H54 (cell line): ENCODE data around the gene APOL2.
"Not testable (repeated sequence)": the region's sequence is repeated elsewhere in the genome, so short reads cannot be mapped to it uniquely, and the experiment has no call there.

Experiments used
- DNase-seq: peaks from one replicate; pipeline ENCODE4 v3.0.0; 2011; ENCODE audit warnings: low spot score, mixed read lengths; ENCODE audit not compliant: insufficient read length
- FAIRE-seq: peaks from 3 replicates; lab custom pipeline; 2011; peaks lifted over from hg19 to GRCh38; lab: Jason Lieb, UNC
- POLR2A ChIP-seq: IDR thresholded peaks from 2 replicates; pipeline ENCODE4 v1.6.1; 2011; ENCODE audit warnings: low read depth, mild to moderate bottlenecking, low read length

Gene APOL2

DNA sequence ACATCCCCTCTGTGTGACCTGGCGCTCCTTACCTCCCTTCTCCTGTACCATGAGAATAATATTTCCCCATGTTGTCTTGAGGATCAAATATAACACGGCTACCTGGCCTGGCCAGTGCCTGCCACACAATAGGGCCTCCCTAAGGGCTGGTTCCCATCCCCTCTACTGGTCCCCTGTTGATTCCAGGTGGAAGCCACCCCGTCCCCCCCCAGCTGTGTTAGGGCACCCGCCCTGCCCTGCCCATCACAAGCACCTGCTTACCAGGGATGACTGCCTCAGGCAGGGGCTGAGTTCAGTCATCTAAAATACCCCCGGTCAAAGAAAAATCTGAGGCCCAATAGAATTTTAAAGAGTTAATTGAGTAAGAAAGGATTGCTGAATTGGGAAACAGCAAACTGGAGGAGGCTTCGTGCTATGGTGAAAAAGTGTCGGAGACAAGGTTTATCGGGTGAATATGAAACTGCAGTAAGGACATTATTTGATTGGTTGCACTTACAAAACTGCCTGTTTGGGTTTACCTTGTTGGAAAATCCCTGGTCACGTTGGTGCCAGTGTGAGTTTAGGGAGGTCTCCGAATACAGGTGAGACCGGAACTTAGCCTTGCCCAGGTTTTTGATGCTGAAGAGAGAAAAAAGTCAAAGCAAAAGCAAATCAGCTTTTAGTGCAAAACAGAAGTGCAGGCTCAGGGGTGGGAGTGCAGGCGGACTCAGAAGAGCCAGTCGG lies 18.8 kb upstream of the APOL2 start:
- no peak for DNase-seq
- no peak for FAIRE-seq
- no peak for TF ChIP-seq POLR2A

GRCh38 chr22:36257308-36257707 lies 18.0 kb upstream of the APOL2 start:
- FAIRE-seq (no peak), DNase-seq (no peak)
- no peak for TF ChIP-seq POLR2A

GRCh38 chr22:36256478-36256877 lies 17.2 kb upstream of the APOL2 start:
- DNase-seq (no peak), FAIRE-seq (no peak)
- no peak for TF ChIP-seq POLR2A

DNA sequence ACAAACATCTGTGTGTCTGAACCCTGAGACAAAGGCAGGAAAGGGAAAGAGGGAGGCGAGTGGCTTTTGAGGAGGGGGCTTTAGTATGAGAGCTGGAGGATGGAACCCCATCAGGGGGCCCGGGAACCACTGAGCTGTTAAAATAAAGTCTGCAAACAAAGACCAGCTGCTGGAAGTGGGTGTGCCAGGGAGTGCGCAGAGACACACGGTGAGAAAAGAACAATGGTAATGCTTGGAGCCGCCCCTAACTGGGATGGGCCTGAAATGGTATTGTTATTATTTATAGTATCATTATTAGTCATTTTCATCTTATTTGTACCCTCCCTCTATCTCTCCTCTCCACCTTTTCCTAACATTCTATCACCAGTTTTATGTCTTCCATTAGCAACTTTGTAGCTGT lies 16.2 kb upstream of the APOL2 start:
- not testable (repeated sequence) for FAIRE-seq, DNase-seq

DNA sequence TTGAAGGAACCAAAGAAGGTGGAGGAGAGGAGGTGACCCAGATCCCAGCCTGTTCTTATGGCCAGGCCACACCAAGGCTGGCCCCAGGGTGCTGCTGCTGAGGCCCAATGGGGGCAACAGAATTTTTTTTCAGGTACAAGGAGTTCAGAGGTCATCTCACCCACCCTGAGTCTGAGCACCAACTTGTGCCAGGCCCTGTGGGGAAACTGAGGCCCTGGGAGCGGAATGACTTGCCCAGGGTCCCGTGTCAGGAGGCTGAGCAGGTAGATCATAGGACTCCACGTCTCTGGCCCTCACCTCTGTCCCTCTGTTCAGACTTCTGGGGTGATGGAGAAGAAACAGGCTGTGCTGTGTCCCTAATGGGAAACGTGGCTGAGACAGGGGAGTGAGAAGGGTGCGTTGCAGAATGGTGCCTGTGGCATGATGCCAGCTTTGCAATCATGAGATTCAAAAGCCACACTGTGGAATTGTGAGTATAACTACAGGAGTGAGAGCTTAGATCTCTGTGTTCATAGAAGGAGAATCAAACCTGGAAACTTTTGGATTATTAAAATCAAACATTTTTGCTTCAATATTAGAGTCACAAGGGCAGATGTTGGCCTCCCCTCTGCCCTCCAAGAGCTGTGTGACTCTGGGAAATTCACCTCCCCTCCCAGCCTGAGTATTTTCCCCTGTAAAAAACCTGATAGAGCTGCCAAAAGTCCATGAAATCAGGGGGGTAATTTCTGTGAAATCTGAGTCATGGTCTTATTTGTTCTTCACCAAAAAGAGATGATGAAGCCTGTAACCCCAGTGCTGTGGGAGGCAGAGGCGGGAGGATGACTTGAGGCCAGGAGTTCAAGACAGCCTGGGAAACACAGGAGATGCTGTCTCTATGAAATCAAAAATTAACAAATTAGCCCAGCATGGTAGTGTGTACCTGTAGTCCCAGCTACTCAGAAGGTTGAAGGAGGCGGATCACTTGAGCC lies 14.5 kb upstream of the APOL2 start:
- no peak for TF ChIP-seq POLR2A
- no peak for FAIRE-seq
- no peak for DNase-seq

DNA sequence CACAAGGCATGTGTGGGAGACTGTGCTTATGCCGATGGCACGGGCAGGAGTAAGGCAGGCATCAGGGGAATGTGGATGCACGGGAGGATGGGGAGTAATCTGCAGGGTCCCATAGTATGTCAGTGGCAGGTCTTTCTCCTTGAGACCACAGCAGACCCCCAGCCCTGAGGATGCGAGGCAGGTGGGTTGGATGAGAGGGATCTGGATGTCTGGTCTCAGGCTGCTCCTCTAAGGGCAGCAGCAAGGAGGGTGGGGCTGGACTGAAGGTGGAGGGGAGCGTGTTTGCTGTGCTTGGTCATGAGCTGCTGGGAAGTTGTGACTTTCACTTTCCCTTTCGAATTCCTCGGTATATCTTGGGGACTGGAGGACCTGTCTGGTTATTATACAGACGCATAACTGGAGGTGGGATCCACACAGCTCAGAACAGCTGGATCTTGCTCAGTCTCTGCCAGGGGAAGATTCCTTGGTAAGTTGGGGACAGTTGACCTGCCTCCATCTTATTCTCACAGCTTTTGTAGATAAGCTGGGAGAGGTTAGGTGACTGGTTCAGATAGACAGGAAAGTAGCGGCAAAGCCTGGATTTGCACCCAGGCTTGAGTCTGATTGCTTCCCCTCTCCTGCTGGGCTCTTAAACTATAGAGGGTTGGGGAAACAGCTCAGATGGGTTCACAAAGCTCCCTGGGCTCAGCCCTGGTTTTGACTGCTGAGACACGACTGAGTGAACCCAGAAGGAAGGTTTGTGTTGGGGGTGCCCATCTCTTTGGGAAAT lies 13.6 kb upstream of the APOL2 start, which contains the start of gene APOL1:
Gene APOL1 (plus strand): TSS at position 380 of the 769 bp plus-strand sequence. CDS start 1,823 bp downstream, outside the sequence.
- TF ChIP-seq POLR2A = 0 out of 2 replicates have a peak, but pooled peaks have one; percentile 13
- DNase-seq = peak; percentile 24
- peak; percentile 88 for FAIRE-seq

DNA sequence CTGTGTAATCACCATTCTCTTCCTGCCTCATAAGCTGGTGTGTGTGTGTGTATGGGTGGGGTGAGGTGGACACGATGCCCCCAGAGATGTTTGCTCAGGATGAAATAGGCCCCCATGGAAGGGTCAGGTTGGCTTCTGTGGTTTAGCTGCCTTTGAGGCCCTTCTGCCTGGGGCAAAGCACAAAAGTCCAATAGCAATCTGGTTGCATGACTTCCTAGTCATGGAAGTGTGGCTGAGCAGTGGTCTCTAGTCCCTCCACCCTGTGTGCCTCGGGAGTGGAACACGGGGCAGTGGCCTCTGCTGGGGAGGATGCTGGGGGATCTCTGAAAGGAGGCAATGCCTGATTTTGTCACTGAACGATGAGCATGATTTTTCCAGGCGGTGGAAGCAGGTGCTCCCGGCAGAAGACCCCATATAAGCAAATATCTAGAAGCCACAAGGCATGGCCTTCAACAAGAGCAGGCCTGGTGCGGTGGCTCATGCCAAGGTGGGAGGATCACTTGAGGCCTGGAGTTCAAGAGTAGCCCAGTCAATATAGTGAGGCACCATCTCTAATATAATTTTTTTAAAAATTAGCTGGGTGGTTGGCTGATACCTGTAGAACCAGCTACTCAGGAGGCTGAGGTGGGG lies 12.8 kb upstream of the APOL2 start:
- not testable (repeated sequence) for DNase-seq, FAIRE-seq

DNA sequence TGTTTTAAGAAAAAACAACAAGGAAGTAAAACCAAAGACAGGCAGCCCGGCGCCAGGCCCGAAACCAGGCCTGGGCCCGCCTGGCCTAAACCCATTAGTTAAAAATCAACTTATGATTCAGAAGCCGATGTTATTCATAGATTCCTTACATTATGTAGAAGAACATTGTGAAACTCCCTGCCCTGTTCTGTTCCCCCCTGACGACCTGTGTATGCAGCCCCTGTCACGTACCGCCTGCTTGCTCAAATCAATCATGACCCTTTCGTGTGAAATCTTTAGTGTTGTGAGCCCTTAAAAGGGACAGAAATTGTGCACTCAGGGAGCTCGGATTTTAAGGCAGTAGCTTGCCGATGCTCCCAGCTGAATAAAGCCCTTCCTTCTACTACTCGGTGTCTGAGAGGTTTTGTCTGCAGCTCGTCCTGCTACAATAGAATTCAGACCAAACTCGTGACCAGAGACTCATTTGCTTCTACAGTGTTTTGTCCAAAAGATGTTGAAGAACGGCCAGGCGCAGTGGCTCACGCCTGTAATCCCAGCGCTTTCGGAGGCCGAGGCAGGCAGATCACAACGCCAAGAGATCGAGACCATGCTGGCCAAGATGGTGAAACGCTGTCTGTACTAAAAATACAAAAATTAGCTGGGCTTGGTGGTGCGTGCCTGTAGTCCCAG lies 11.1 kb upstream of the APOL2 start:
- DNase-seq, FAIRE-seq: not testable (repeated sequence)

DNA sequence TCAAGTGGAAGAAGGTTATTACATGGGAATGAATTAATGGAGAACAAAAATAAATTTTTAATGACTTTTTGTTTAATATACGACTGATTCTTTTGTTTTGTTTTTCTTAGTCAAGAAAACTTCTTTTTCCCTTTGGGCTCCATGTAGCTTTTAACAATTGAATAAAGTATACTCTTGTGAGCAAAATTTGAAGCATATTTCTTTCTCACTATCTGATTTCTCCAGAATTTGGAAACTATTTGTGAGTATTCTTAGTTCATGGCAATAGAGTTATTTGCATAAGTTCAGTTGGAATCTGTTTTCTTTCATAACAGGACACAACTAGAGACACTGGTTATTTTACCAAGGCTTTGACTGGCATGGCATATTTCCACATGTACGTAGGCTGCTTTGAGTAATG lies 9.8 kb upstream of the APOL2 start:
- FAIRE-seq (no peak), DNase-seq (no peak)
- no peak for TF ChIP-seq POLR2A

DNA sequence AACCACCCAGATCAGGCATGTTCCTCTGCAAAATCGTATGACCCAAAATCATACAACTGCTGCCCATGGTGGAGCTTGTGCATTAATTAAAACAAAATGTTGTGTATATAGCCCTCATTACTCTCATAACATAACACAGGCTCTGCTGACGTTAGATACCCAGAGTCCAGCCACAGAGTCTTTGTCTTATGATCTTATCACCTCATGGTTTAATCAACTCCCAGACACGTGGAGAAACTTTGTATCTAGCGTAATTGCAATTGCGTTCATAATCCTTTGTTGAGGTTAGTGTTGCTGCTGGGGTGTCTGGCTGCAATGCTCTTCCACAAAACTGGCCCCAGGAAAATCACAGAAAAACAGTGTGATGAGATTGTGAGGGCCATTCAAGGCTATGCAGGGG lies 8.6 kb upstream of the APOL2 start:
- DNase-seq = no peak
- no peak for FAIRE-seq
- TF ChIP-seq POLR2A = no peak

DNA sequence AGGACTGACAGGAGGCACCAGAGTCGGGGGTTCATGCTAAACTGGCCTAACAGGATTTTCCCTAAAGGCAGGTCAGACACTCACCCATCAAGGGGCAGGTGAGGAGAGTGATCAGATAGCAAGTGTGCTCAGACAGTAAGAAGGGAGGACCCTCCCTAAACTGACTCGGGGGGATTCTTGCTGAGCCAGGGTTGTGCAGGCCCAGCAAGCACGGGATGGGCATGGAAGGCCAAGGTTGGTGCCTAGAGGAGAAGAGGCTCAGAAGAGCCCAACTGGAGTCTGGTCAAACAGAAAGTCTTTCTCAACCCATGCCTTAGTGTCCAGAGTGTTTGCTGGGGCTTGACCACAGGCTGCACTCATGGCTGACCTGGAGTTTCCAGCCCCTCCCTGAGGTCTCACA lies 7.4 kb upstream of the APOL2 start:
- no peak for TF ChIP-seq POLR2A
- DNase-seq = no peak
- no peak for FAIRE-seq

DNA sequence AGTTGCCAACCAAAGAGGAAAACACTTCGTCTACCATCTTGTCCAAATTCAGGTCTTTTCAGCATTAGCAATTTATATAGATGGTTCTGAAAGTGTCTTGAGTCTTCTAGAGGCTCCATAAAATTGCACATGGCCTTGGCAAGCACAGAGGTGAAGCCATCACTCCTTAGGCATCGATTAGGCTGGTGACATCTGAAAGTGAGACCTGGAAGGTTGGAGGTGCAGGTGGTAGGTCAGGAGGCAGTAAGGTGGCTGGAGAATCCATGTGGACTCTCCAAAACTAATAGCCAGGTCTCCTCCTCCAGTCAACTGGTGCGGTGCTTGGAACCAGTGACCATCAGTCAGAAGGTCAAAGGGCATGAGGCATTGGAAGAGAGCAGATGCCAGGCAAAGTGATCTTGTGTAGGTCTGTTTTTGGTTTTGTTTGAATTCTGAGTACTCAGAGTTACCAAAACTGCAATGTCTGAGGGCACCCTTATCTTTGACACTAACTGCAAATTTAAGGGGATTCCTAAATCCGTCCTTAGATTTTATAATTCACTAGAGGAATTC lies 6.6 kb upstream of the APOL2 start:
- no peak for TF ChIP-seq POLR2A
- DNase-seq = no peak
- no peak for FAIRE-seq
